Spleen (tissue), 7 donors: ENCODE results near the gene SSTR5.

ENCODE experiments used
- CTCF ChIP-seq, 11 experiments: fragments of 200-600 bp in 7 of 11; fragments of 450-650 bp in 4 of 11; sonication (generic) in 4 of 11; IDR thresholded peaks in 8 of 11; conservative IDR thresholded peaks in 3 of 11; 1 replicate in 7 of 11; 2 replicates in 4 of 11; pipeline versions ENCODE4 v1.4.0 to v1.8.0; 2016 to 2021; ENCODE audit warnings: antibody characterized with exemption in 11 of 11, inconsistent platforms in 4 of 11, mild to moderate bottlenecking in 1 of 11
- POLR2A ChIP-seq, 3 donors: fragments of 450-650 bp; IDR thresholded peaks; one replicate each; pipeline ENCODE4 v1.5.1; 2017; ENCODE audit warnings: antibody characterized with exemption in 3 of 3, mild to moderate bottlenecking in 1 of 3
- POLR2AphosphoS5 ChIP-seq, 3 donors: sonication (generic); formaldehyde crosslinking; IDR thresholded peaks; one replicate each; pipeline ENCODE4 v1.5.1; 2017; ENCODE audit warnings: antibody characterized with exemption in 3 of 3
- donor health status: DM: no; HTN: no; CAD: no; lungs with moderate emphysema.
- donor health status: DM: no; HTN: no; CAD: no.
- donor health status: DM: no; HTN: no; CAD: no.

- no peak for TF ChIP-seq POLR2AphosphoS5 (IDR thresholded peaks at IDR 0.05)
- no peak for TF ChIP-seq POLR2A (IDR thresholded peaks at IDR 0.05)
- no peak for TF ChIP-seq CTCF (IDR thresholded peaks at IDR 0.05 in 8 of 11, conservative IDR thresholded peaks at IDR 0.05 in 3 of 11)
Observed at GRCh38 chr16:1047801-1048200, 24.7 kb upstream of the SSTR5 start.
